ENCODE data around the gene RUNX3.

DNA sequence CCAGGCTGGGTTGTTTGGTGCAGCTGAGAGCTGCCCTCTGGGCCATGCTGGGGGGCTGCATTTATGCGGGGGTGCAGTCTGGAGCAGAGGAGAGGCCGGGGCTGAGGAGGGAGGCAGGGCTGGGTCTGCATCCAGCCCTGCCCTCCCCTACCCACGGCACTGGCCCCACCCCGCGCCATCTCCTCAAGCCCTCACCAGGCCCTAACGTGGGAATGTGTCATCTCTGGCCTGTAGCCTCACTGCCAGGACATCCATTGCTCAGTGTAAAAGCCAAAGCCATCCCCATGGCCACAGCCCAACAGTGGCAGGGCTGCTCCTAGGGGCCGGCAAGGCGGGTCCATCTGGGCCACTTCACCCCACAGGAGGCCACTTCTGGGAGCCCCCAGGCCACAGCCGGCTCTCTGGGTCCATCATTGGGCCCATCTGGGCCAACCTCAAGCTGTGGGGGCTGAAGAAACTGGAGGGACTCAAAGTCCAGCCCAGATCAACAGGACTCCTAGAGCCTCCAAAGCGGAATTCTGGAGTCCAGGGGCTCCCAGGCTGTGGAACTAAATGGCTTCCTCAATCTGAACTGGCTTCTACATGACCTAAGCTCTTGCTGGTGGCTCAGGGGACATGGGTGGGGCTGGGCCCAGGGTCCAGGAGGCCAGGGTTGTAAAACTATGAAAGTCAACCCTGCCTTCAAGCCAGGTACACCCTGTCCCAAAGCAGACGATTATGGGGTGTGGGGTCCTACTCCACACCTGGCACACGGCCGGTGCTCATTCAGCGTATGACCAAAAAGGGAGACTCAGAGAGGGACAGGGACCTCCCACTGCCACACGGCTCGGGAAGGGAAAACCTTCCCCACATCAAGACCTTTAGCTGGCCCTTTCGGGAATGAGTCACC is 32.6 kb downstream of the RUNX3 start:
- TF ChIP-seq, protein P1, sequence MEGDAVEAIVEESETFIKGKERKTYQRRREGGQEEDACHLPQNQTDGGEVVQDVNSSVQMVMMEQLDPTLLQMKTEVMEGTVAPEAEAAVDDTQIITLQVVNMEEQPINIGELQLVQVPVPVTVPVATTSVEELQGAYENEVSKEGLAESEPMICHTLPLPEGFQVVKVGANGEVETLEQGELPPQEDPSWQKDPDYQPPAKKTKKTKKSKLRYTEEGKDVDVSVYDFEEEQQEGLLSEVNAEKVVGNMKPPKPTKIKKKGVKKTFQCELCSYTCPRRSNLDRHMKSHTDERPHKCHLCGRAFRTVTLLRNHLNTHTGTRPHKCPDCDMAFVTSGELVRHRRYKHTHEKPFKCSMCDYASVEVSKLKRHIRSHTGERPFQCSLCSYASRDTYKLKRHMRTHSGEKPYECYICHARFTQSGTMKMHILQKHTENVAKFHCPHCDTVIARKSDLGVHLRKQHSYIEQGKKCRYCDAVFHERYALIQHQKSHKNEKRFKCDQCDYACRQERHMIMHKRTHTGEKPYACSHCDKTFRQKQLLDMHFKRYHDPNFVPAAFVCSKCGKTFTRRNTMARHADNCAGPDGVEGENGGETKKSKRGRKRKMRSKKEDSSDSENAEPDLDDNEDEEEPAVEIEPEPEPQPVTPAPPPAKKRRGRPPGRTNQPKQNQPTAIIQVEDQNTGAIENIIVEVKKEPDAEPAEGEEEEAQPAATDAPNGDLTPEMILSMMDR (conservative IDR thresholded peaks at IDR 0.05; ENCODE audit: low read length): no peak
- TF ChIP-seq EZH2phosphoT487 (IDR thresholded peaks at IDR 0.05; ENCODE audit: borderline replicate concordance, low read depth, low read length): no peak
